Stimulated activated CD4-positive, alpha-beta T cell treated with anti-CD3 and anti-CD28 coated beads, Interleukin-2, amount 100 ng/mL, for 4 hours (primary cell): ENCODE measurements around the gene RTN4R.

Source experiments
- DNase-seq: peaks from one replicate; pipeline ENCODE4 v3.0.0-alpha.2; 2020; ENCODE audit warnings: low read depth

RTN4R gene

GRCh38 chr22:20228939-20229272, 39.2 kb downstream of the RTN4R start:
- no peak for DNase-seq

GRCh38 chr22:20228055-20228938, 39.8 kb downstream of the RTN4R start:
- no peak for DNase-seq

GRCh38 chr22:20227363-20227762, 40.8 kb downstream of the RTN4R start:
- DNase-seq = no peak

GRCh38 chr22:20226760-20227350, 41.3 kb downstream of the RTN4R start:
- no peak for DNase-seq

- no peak for DNase-seq
Measured at GRCh38 chr22:20226077-20226716, 41.9 kb downstream of the RTN4R start.

- DNase-seq = no peak
Measured at GRCh38 chr22:20225693-20225966, 42.5 kb downstream of the RTN4R start.

DNA sequence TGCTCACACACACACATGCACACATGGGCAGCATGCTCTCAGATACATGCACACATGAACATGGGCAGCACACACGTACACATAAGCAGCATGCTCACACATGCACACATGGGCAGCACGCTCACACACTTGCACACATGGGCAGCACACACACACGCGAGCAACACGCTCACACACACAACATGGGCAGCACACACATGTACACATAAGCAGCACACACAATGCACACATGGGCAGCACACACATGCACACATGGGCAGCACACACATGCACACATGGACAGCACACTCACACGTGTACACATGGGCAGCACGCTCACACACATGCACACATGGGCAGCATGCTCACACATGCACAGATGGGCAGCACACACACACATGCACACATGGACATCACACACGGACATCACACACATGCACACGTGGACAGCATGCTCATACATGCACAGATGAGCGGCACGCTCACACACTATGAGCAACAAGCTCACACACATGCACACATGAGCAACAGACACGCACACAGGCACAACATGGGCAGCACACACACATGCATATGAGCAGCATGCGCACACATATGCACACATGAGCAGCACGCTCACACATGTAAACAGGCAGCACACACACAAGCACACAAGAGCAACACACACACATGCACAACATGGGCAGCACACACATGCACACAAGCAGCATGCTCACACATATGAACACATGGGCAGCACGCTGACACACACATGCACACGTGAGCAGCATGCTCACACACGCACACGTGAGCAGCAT, 43.0 kb downstream of the RTN4R start:
- no peak for DNase-seq

GRCh38 chr22:20224256-20224626, 43.9 kb downstream of the RTN4R start:
- no peak for DNase-seq

- DNase-seq = no peak
Measured at GRCh38 chr22:20223421-20224255, 44.5 kb downstream of the RTN4R start.

DNA sequence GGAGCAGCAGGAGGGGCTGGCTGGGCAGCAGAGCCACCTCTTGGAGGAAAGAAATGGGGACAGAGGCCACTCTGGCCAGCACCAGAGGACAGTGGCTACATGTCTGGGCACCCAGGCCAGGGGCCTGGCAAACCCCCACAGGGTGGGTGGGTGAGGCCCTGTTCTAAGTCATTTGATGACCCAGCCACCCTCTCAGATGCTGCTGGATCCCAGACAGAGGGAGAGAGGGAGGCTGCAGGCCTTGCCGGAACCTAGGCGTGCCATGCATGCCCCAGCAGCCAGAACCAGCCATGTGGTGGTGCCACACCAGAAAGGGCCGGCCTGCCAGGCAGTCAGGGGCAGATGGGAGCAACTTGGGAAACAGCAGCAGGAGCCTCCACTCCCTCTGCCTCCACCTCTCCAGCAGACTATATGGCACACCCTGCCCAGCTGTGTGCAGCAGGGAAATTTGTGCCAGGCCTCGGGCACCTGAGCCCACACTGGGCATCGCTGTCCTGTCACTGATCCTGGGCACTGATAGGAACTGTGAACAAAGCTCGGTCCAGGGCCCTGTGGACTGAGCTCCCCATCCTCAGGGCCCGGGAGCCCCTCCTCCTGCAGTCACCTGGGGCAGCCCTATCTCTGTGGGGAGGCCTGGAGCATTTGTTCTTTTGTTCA, 45.2 kb downstream of the RTN4R start:
- no peak for DNase-seq

DNA sequence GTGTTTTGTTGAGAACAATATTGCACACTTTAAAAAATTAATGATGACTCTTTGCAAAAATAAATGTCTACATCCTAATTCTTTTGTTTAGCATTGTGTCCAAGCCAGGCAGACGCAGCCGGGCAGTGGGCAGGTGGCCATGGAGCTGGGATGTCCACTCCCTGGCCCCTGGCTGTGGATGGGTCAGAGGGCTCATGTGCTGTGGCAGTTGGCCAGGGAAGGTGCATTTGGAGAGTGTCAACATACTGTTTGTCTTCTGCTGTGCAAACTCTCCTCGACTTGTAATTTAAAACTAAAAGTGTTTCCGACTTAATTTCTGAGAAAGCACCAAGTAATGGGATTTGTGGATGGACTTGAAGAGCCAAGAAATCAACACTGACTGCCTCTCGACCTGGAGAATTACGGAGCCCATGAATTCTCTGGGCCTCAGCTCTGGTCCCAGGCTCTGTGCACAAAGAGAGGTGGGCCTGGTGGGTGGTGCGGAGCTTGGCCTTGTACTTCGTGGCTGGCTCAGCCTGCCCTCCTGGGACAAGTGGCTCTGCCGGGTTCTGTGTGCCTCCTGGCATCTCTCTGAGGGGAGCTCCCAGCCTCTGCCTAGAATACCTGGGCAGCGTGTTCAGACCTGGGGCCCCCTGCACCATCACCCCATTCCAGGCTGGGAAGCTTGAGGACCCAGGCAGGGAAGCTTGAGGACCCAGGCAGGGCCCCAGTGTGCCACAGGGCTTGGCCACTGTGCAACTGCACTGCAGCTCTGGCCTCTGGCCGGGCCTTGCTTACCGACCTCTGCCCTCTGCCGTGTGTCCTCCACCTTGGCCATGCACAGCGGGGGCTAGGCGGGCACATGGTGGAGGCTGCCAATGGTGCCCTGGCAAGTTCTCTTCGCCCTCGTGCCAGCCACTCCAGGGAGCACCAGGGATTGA, 46.4 kb downstream of the RTN4R start:
- no peak for DNase-seq

DNA sequence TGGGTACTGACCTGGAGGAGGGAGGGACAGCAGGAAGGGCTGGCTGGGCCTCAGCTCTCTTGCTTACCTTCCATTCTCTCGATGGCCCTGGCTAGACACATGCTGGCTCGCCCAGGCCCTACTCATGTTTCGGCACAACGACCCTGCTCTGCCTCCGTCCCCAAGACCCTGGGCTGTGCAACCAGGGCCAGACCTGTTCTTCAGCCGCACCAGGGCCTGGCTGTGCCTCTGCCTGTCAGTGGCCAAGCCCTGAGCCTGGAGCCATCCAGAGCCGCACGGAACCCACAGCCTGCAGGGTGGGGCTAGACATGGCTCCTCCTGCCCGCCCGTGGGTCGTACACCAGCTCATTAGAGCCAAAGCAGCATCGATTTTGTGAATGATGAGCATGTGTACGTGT, 47.5 kb downstream of the RTN4R start:
- DNase-seq = no peak

DNA sequence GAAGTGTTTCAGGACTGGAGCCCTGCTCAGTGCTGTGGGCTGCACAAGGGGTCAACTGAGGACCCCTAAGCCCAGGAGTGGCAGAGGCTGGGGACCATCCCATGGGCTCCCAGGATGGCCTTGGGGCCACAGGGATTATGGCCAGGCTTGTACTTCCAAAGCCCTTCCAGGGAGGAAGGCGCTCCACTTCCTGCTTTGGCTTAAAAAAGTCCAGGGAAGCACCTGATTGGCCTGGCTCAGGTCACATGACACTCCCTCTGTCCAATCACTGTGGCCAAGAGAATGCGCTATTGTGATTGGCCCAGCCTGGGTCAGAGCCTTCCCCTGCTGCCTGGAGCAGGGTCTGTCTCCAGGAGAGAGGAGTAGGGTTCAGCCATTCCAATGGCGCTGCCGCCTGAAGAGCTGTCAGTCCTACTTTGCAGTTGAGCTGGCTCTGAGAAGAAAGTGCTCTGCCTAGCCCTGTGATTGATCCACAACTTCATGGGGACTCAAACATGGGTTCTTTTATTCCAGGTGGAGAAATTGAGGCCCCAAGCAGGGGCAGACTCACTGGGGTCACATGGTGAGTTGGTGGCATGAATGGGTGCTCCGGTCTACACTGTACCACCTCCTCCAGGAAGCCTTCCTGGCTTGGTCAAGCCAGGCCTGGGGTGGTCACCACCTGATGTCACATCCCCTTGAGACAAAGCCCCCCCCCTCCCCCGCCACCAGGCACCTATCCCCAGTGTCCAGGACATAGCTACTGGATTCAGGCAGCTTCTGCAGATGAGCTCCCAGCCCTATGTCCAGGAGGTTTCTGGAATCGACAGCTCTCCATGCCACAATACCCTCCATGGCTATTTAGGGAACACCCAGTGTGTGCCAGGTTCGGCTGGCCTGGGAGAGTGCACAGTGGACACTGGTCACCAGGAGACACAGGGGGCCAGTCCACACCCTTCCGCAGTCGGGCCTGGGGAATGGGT, 48.2 kb downstream of the RTN4R start:
- DNase-seq = no peak

DNA sequence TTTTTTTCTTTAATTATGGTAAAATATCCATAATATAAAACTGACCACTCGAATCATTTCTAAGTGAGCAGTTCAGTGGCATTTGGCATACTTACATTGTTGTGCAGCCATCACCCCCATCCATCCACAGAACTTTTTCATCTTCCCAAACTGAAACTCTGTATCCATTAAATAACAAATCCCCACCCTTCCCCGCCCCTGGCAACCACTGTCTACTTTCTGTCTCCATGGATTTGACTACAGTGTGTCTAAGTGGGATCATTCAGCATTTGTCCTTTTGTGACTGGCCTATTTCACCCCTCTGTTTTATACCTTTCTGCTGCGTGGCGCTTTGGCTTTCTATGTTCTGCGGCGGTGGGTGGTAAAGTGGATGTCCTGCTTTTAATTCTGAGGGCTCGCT, 49.1 kb downstream of the RTN4R start:
- no peak for DNase-seq

DNA sequence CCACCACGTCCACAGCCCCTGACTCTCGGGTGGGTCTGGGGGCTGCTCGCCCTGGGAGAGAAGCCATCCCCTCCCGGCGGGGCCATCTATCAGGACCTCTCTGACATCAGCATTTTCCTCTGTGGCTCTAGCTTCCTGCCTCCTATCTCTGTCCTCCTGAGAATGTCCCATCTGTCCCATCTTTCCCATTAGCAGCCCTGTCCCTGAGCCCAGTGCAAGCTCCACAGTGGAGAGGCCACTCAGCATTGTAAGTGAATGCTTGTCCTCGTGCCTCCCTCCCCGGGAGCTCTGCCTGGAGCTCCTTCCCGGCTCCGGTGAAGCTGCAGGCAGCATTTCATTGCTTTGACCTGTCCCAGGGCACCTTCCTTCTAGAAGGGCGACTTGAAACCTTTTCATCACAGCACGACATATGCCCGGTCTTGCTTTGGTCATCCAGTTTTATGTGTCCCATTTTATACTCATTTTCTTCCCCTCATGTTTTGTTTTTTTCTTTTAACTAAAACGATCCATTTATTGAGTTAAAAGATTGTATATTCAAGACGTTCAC, 49.7 kb downstream of the RTN4R start:
- no peak for DNase-seq

- no peak for DNase-seq
Measured at GRCh38 chr22:20217563-20217962, 50.6 kb downstream of the RTN4R start.

DNA sequence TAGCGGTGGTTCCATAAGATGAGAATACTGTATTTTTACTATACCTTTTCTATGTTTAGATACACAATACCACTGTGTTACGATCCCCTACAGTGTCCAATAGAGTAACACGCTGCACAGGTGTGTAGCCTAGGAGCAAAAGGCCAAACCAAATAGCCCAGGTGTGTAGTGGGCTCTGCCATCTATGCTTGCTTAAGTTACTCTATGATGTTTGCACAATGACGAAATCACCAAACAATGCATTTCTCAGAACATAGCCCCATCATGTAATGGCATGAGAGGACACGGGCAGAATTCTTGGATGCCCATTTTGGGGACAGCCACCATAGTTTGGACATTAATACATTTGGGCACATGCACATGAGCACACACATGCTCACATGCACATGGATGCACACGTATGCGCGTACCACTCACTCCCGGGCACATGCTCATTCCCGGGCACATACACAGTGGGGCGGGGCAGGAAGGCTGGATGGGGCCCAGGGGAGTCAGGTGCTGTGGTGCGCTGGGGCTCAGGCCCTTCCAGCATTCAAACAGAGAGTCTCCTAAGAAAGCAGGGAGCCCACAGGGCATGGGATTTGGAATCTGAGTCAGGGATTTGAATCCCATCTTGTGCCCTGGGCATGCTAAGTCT, 51.1 kb downstream of the RTN4R start:
- DNase-seq = no peak

DNA sequence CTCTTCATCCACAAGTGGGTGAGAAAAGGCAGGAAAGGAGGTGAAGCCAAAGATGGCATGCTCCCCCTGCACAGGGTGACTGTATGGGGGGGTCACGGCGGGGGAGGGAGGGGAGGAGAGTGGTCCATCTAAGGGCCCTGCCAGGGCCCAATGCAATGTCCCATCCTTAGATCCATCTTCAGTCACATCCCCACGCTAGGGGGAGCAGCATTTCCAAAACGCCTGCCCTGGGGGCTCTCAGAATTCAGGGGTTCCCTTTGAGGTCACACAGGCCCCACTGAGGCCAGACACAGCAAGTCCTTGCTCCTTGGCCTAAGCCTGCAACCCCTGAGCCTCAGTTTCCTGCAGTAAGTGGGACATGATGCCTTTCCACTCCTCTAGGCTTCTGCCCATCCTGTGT, 52.4 kb downstream of the RTN4R start:
- no peak for DNase-seq
